ENCODE results near the gene PKP4.

The PKP4 gene

GRCh38 chr2:158493458-158493857 is 36.7 kb downstream of the PKP4 start:
- DNase-seq (ENCODE audit: low read depth, low spot score): no peak

GRCh38 chr2:158495175-158495574 is 38.4 kb downstream of the PKP4 start:
- no peak overlapping the region for H3K4me3 ChIP-seq (ENCODE audit: low read length)
- no peak for DNase-seq (ENCODE audit: low read depth, low spot score)

More at GRCh38 chr2:158493458-158493857, 36.7 kb downstream of the PKP4 start:
- no peak overlapping the region for H3K4me3 ChIP-seq (ENCODE audit: low read length)

GRCh38 chr2:158496986-158497385 is 40.2 kb downstream of the PKP4 start:
- H3K4me3 ChIP-seq (ENCODE audit: low read length): no peak overlapping the region
- no peak for DNase-seq (ENCODE audit: low read depth, low spot score)

GRCh38 chr2:158497486-158497885 is 40.7 kb downstream of the PKP4 start:
- DNase-seq (ENCODE audit: low read depth, low spot score): no peak

GRCh38 chr2:158498043-158498748 is 41.4 kb downstream of the PKP4 start:
- DNase-seq (ENCODE audit: low read depth, low spot score): no peak
- no peak overlapping the region for H3K4me3 ChIP-seq (ENCODE audit: low read length)

More at GRCh38 chr2:158497486-158497885, 40.7 kb downstream of the PKP4 start:
- H3K4me3 ChIP-seq (ENCODE audit: low read length): no peak overlapping the region

- DNase-seq (ENCODE audit: low read depth, low spot score): no peak
- H3K4me3 ChIP-seq (ENCODE audit: low read length): no peak overlapping the region
These were observed 42.0 kb downstream of the PKP4 start for GRCh38 chr2:158498749-158499136.

- DNase-seq (ENCODE audit: low read depth, low spot score): no peak
- H3K4me3 ChIP-seq (ENCODE audit: low read length): no peak overlapping the region
These were observed 42.6 kb downstream of the PKP4 start for GRCh38 chr2:158499383-158499782.

- no peak overlapping the region for H3K4me3 ChIP-seq (ENCODE audit: low read length)
- no peak for DNase-seq (ENCODE audit: low read depth, low spot score)
These were observed 43.6 kb downstream of the PKP4 start for GRCh38 chr2:158500333-158500732.

- DNase-seq (ENCODE audit: low read depth, low spot score): no peak
- H3K4me3 ChIP-seq (ENCODE audit: low read length): no peak overlapping the region
These were observed 44.5 kb downstream of the PKP4 start for GRCh38 chr2:158501301-158501700.

- no peak for DNase-seq (ENCODE audit: low read depth, low spot score)
- no peak overlapping the region for H3K4me3 ChIP-seq (ENCODE audit: low read length)
These were observed 46.2 kb downstream of the PKP4 start for GRCh38 chr2:158502974-158503373.

GRCh38 chr2:158504088-158504487 is 47.3 kb downstream of the PKP4 start:
- no peak for DNase-seq (ENCODE audit: low read depth, low spot score)
- no peak overlapping the region for H3K4me3 ChIP-seq (ENCODE audit: low read length)

GRCh38 chr2:158505448-158505934 is 48.7 kb downstream of the PKP4 start:
- no peak for DNase-seq (ENCODE audit: low read depth, low spot score)
- no peak overlapping the region for H3K4me3 ChIP-seq (ENCODE audit: low read length)

GRCh38 chr2:158507141-158507540 is 50.4 kb downstream of the PKP4 start:
- no peak for DNase-seq (ENCODE audit: low read depth, low spot score)
- H3K4me3 ChIP-seq (ENCODE audit: low read length): no peak overlapping the region

GRCh38 chr2:158507679-158508078 is 50.9 kb downstream of the PKP4 start:
- H3K4me3 ChIP-seq (ENCODE audit: low read length): no peak overlapping the region
- DNase-seq (ENCODE audit: low read depth, low spot score): no peak

GRCh38 chr2:158509928-158510797 is 53.4 kb downstream of the PKP4 start:
- H3K4me3 ChIP-seq (ENCODE audit: low read length): no peak overlapping the region
- DNase-seq (ENCODE audit: low read depth, low spot score): no peak

- no peak for DNase-seq (ENCODE audit: low read depth, low spot score)
- no peak overlapping the region for H3K4me3 ChIP-seq (ENCODE audit: low read length)
These were observed 54.1 kb downstream of the PKP4 start for GRCh38 chr2:158510887-158511286.

GRCh38 chr2:158511706-158512105 is 55.0 kb downstream of the PKP4 start:
- H3K4me3 ChIP-seq (ENCODE audit: low read length): no peak overlapping the region
- DNase-seq (ENCODE audit: low read depth, low spot score): no peak

- H3K4me3 ChIP-seq (ENCODE audit: low read length): no peak overlapping the region
- no peak for DNase-seq (ENCODE audit: low read depth, low spot score)
These were observed 55.6 kb downstream of the PKP4 start for GRCh38 chr2:158512323-158512722.

GRCh38 chr2:158513841-158514240 is 57.1 kb downstream of the PKP4 start:
- no peak overlapping the region for H3K4me3 ChIP-seq (ENCODE audit: low read length)
- DNase-seq (ENCODE audit: low read depth, low spot score): no peak

- no peak overlapping the region for H3K4me3 ChIP-seq (ENCODE audit: low read length)
- no peak for DNase-seq (ENCODE audit: low read depth, low spot score)
These were observed 61.3 kb downstream of the PKP4 start for GRCh38 chr2:158518084-158518483.

All from Jurkat, Clone E6-1 (cell line).